Endodermal cell (in vitro differentiated cells): ENCODE measurements around the gene SMURF2. TPM values are rescaled to one million over a fixed set of nuclear protein-coding genes. Genes with fewer than 3 reads are reported as not detected.

Experiments used
- DNase-seq: peaks from one replicate; pipeline ENCODE4 v3.0.0-alpha.2; 2017
- H3K27ac ChIP-seq: 2 replicates; pipeline ENCODE4 v1.5.1; 2013; ENCODE audit warnings: mild to moderate bottlenecking, low read depth, low read length, moderate library complexity
- H3K27me3 ChIP-seq: 2 replicates; pipeline ENCODE4 v1.6.1; 2013; ENCODE audit warnings: mild to moderate bottlenecking, low read length, moderate library complexity; ENCODE audit not compliant: insufficient read depth, control insufficient read depth, poor library complexity, severe bottlenecking
- H3K36me3 ChIP-seq: 2 replicates; pipeline ENCODE4 v1.7.0; 2013; ENCODE audit warnings: mild to moderate bottlenecking, low read length, moderate library complexity; ENCODE audit not compliant: control insufficient read depth, insufficient read depth
- H3K4me1 ChIP-seq: one replicate; pipeline ENCODE4 v1.7.0; 2013; ENCODE audit warnings: low read length; ENCODE audit not compliant: control insufficient read depth, insufficient read depth
- H3K4me3 ChIP-seq: 2 replicates; pipeline ENCODE4 v1.5.1; 2013; ENCODE audit warnings: mild to moderate bottlenecking, low read length, moderate library complexity
- H3K9ac ChIP-seq: 2 replicates; pipeline ENCODE4 v1.6.1; 2013; ENCODE audit warnings: mild to moderate bottlenecking, low read length, moderate library complexity; ENCODE audit not compliant: poor library complexity, severe bottlenecking; ENCODE audit errors: extremely low read depth
- H3K9me3 ChIP-seq: 2 replicates; pipeline ENCODE4 v1.6.1; 2013; ENCODE audit warnings: mild to moderate bottlenecking, low read length, moderate library complexity; ENCODE audit not compliant: control insufficient read depth
- H3K27ac Mint-ChIP-seq: 2 replicates; pipeline ENCODE4 v1.8.0; 2020; ENCODE audit warnings: mixed read lengths
- H3K27me3 Mint-ChIP-seq: 2 replicates; pipeline ENCODE4 v1.8.0; 2021; ENCODE audit warnings: mild to moderate bottlenecking, mixed read lengths; ENCODE audit not compliant: insufficient read depth
- H3K36me3 Mint-ChIP-seq: 2 replicates; pipeline ENCODE4 v1.8.0; 2020; ENCODE audit warnings: low read depth, mixed read lengths
- H3K4me1 Mint-ChIP-seq: 2 replicates; pipeline ENCODE4 v1.8.0; 2020; ENCODE audit warnings: mixed read lengths
- H3K4me3 Mint-ChIP-seq: 2 replicates; pipeline ENCODE4 v1.8.0; 2020; ENCODE audit warnings: mild to moderate bottlenecking, moderate library complexity, mixed read lengths
- H3K9me3 Mint-ChIP-seq: 2 replicates; pipeline ENCODE4 v1.8.0; 2020; ENCODE audit warnings: mild to moderate bottlenecking, mixed read lengths
- CTCF ChIP-seq: fragments of 200-600 bp; sonication (generic); conservative IDR thresholded peaks from 2 replicates; pipeline ENCODE4 v1.5.0; 2021; ENCODE audit warnings: antibody characterized with exemption, mild to moderate bottlenecking
- WGBS, 2 experiments: methylation state at CpG; one replicate each; pipeline versions ENCODE4 v1.1.5 to v1.1.7; 2013; ENCODE audit warnings: missing lambda C conversion rate in 2 of 2, mixed read lengths in 1 of 2; ENCODE audit not compliant: insufficient coverage in 1 of 2, insufficient read length in 1 of 2; 5-methylcytosine and 5-hydroxymethylcytosine counted together
- total RNA-seq, 2 donors: library from RNA; stranded (reverse); fragmentation: NEBNext Ultra II Directional in 1 of 2; extraction: Animal tissue kit (Norgen Biotek cat#: 25700) in 1 of 2; gene quantifications; 2 replicates in 1 of 2; 3 replicates in 1 of 2; pipeline ENCODE4 v1.2.1, GENCODE V29; 2021

The SMURF2 gene
- total RNA-seq, 2 donors from 2014 or later, result 33.6 to 34.1 TPM

- H3K36me3 ChIP-seq, result no peaks in the 10 kb centered on the region
- Mint-ChIP-seq H3K9me3 (no peaks in the 10 kb centered on the region), H3K27ac (no peak overlapping the region), H3K27me3 (no peaks in the 10 kb centered on the region), H3K4me1 (no peaks in the 10 kb centered on the region), H3K36me3 (no peaks in the 10 kb centered on the region), H3K4me3 (no peak overlapping the region)
- H3K4me3 ChIP-seq, result no peak overlapping the region
- H3K27ac ChIP-seq, result no peak overlapping the region
- H3K4me1 ChIP-seq, result no peaks in the 10 kb centered on the region
- TF ChIP-seq CTCF, result no peak
- no peak overlapping the region for H3K9ac ChIP-seq
- H3K9me3 ChIP-seq, result no peaks in the 10 kb centered on the region
- WGBS, 2 experiments, result 80 to 92% methylated on average over 2 to 5 of the region's 5 CpGs
- H3K27me3 ChIP-seq, result no peaks in the 10 kb centered on the region
- no peak for DNase-seq
Observed at GRCh38 chr17:64694207-64694606, 32.1 kb upstream of the SMURF2 start.

GRCh38 chr17:64692187-64692586, 30.1 kb upstream of the SMURF2 start:
- no peak overlapping the region for H3K27ac ChIP-seq
- Mint-ChIP-seq H3K27me3 (no peaks in the 10 kb centered on the region), H3K36me3 (no peaks in the 10 kb centered on the region), H3K4me3 (no peak overlapping the region), H3K9me3 (no peaks in the 10 kb centered on the region), H3K4me1 (no peaks in the 10 kb centered on the region), H3K27ac (no peak overlapping the region)
- no peaks in the 10 kb centered on the region for H3K36me3 ChIP-seq
- H3K9ac ChIP-seq, result no peak overlapping the region
- 97 to 100% methylated on average over 2 to 3 of the region's 3 CpGs for WGBS, 2 experiments
- H3K27me3 ChIP-seq, result no peaks in the 10 kb centered on the region
- no peaks in the 10 kb centered on the region for H3K9me3 ChIP-seq
- no peak for TF ChIP-seq CTCF
- no peak for DNase-seq
- no peak overlapping the region for H3K4me3 ChIP-seq
- no peaks in the 10 kb centered on the region for H3K4me1 ChIP-seq

- H3K27me3 Mint-ChIP-seq, result no peaks in the 10 kb centered on the region
- TF ChIP-seq CTCF, result no peak
- no peaks in the 10 kb centered on the region for H3K9me3 Mint-ChIP-seq
- no peaks in the 10 kb centered on the region for H3K36me3 ChIP-seq
- H3K4me3 ChIP-seq, result no peak overlapping the region
- no peaks in the 10 kb centered on the region for H3K9me3 ChIP-seq
- H3K36me3 Mint-ChIP-seq, result no peaks in the 10 kb centered on the region
- H3K4me3 Mint-ChIP-seq, result no peak overlapping the region
- no peak overlapping the region for H3K27ac Mint-ChIP-seq
- H3K9ac ChIP-seq, result no peak overlapping the region
- no peaks in the 10 kb centered on the region for H3K27me3 ChIP-seq
- H3K27ac ChIP-seq, result no peak overlapping the region
- no peaks in the 10 kb centered on the region for H3K4me1 Mint-ChIP-seq
- no peaks in the 10 kb centered on the region for H3K4me1 ChIP-seq
- DNase-seq, result no peak
- 92 to 98% methylated on average over 4 of the region's 4 CpGs for WGBS, 2 experiments
Observed at GRCh38 chr17:64689106-64689505, 27.0 kb upstream of the SMURF2 start.
